B cell (primary cell): ENCODE data around the gene SPECC1L. TPM values are rescaled to one million over a fixed set of nuclear protein-coding genes. Genes with fewer than 3 reads are reported as not detected.

ENCODE experiments used
- ATAC-seq: fragments of 200-7000 bp; cut with Tn5 transposase; one replicate; pipeline ENCODE4 v1.10.0; 2021; ENCODE audit warnings: low read depth, mild to moderate bottlenecking, moderate number of reproducible peaks, moderate library complexity
- CTCF ChIA-PET: fragments of 350-600 bp; sonication (Branson Sonifier 250); formaldehyde crosslinking; loops from one replicate; lab custom pipeline; 2021; ENCODE audit warnings: antibody characterized with exemption, inconsistent platforms; lab: Charles Lee
- POLR2A ChIA-PET: fragments of 350-600 bp; sonication (Branson Sonifier 250); formaldehyde crosslinking; loops from one replicate; lab custom pipeline; 2021; ENCODE audit warnings: antibody characterized with exemption; lab: Charles Lee
- DNase-seq: peaks from one replicate; pipeline ENCODE4 v3.0.0; 2013
- H2AFZ ChIP-seq: 2 replicates; pipeline ENCODE4 v1.6.1; 2012; ENCODE audit warnings: mild to moderate bottlenecking, low read depth, low read length; ENCODE audit not compliant: insufficient read depth, poor library complexity, severe bottlenecking
- H3K27ac ChIP-seq, 2 donors: 1 replicate in 1 of 2; 2 replicates in 1 of 2; pipeline ENCODE4 v1.5.1; 2012 to 2013; ENCODE audit warnings: low read length in 2 of 2, mild to moderate bottlenecking in 2 of 2, moderate library complexity in 1 of 2
- H3K27me3 ChIP-seq, 4 experiments: fragments of 200-600 bp in 1 of 4; sonication (generic) in 1 of 4; replicated peaks in 1 of 4; 1 replicate in 2 of 4; 2 replicates in 2 of 4; pipeline versions ENCODE4 v1.6.1 to v1.7.0; 2013 to 2016; ENCODE audit warnings: low read length in 3 of 4, mild to moderate bottlenecking in 2 of 4, mixed read lengths in 1 of 4, moderate library complexity in 1 of 4; ENCODE audit not compliant: insufficient read depth in 4 of 4, control insufficient read depth in 3 of 4; ENCODE audit errors: control extremely low read depth in 1 of 4
- H3K36me3 ChIP-seq, 2 experiments: replicated peaks in 1 of 2; 1 replicate in 1 of 2; 2 replicates in 1 of 2; pipeline versions ENCODE4 v1.6.1 to v1.7.1; 2013; ENCODE audit warnings: low read length in 1 of 2; ENCODE audit not compliant: insufficient read depth in 2 of 2, control insufficient read depth in 1 of 2; ENCODE audit errors: control extremely low read depth in 1 of 2, extremely low read depth in 1 of 2
- H3K4me1 ChIP-seq, 2 donors: fragments of 200-600 bp in 1 of 2; sonication (generic) in 1 of 2; 1 replicate in 1 of 2; 2 replicates in 1 of 2; pipeline versions ENCODE4 v1.5.1 to v1.6.1; 2013 to 2017; ENCODE audit warnings: low read length in 2 of 2; ENCODE audit not compliant: control insufficient read depth in 2 of 2, insufficient read depth in 2 of 2
- H3K4me2 ChIP-seq: replicated peaks from 2 replicates; pipeline ENCODE3; 2012; ENCODE audit warnings: mild to moderate bottlenecking, low read depth, low read length; ENCODE audit not compliant: poor library complexity, severe bottlenecking
- H3K4me3 ChIP-seq, 5 experiments: fragments of 200-600 bp in 1 of 5; sonication (generic) in 1 of 5; 1 replicate in 3 of 5; 2 replicates in 2 of 5; pipeline versions ENCODE4 v1.5.1 to v1.7.0; 2011 to 2016; ENCODE audit warnings: low read length in 4 of 5, mild to moderate bottlenecking in 4 of 5, low read depth in 2 of 5, control low read depth in 1 of 5, moderate library complexity in 1 of 5; ENCODE audit not compliant: insufficient read depth in 1 of 5; ENCODE audit errors: control extremely low read depth in 1 of 5, extremely low read depth in 1 of 5
- H3K79me2 ChIP-seq: fragments of 200-600 bp; sonication (generic); one replicate; pipeline ENCODE4 v1.6.0; 2016; ENCODE audit warnings: low read length; ENCODE audit not compliant: control insufficient read depth, insufficient read depth
- H3K9ac ChIP-seq: fragments of 200-600 bp; sonication (generic); 2 replicates; pipeline ENCODE4 v1.6.1; 2017; ENCODE audit warnings: mild to moderate bottlenecking, low read length, moderate library complexity
- H3K9me3 ChIP-seq, 3 donors: one replicate each; pipeline versions ENCODE4 v1.6.1 to v1.7.1; 2013; ENCODE audit warnings: low read length in 2 of 3; ENCODE audit not compliant: control insufficient read depth in 2 of 3, insufficient read depth in 1 of 3; ENCODE audit errors: control extremely low read depth in 1 of 3
- H4K20me1 ChIP-seq: 2 replicates; pipeline ENCODE4 v1.6.0; 2012; ENCODE audit warnings: mild to moderate bottlenecking, low read length; ENCODE audit not compliant: insufficient read depth, control insufficient read depth, poor library complexity, severe bottlenecking
- H3K27ac Mint-ChIP-seq: one replicate; pipeline ENCODE4 v1.8.0; 2021; ENCODE audit warnings: mixed read lengths
- H3K27me3 Mint-ChIP-seq: one replicate; pipeline ENCODE4 v1.8.0; 2021; ENCODE audit warnings: mixed read lengths
- H3K4me1 Mint-ChIP-seq: one replicate; pipeline ENCODE4 v1.8.0; 2021; ENCODE audit warnings: mixed read lengths
- H3K4me3 Mint-ChIP-seq: one replicate; pipeline ENCODE4 v1.8.0; 2021; ENCODE audit warnings: mixed read lengths
- H3K9me3 Mint-ChIP-seq: one replicate; pipeline ENCODE4 v1.8.0; 2022; ENCODE audit warnings: mixed read lengths; ENCODE audit not compliant: insufficient read depth
- CTCF ChIP-seq: fragments of 200-600 bp; IDR thresholded peaks from one replicate; pipeline ENCODE4 v1.8.0; 2022; ENCODE audit warnings: antibody characterized with exemption, mild to moderate bottlenecking
- EZH2 ChIP-seq: IDR thresholded peaks from 2 replicates; pipeline ENCODE4 v1.6.1; 2012; ENCODE audit warnings: borderline replicate concordance, low read depth, mild to moderate bottlenecking, moderate library complexity, low read length; ENCODE audit not compliant: insufficient read depth, poor library complexity, severe bottlenecking
- WGBS: methylation state at CpG from one replicate; pipeline ENCODE4 v1.1.5; 2013; ENCODE audit warnings: missing lambda C conversion rate; ENCODE audit not compliant: insufficient coverage; 5-methylcytosine and 5-hydroxymethylcytosine counted together
- intact Hi-C: fragments of 100-400 bp; cut with micrococcal nuclease; formaldehyde crosslinking; loops from one replicate; pipeline ENCODE4 v1.10.0; 2022
- polyA plus RNA-seq: library from polyadenylated mRNA; depleted of rRNA; stranded (reverse); fragments of >200 nt; gene quantifications from 2 replicates; pipeline ENCODE4 v1.2.3, GENCODE V29; 2012
- total RNA-seq, 2 donors: library from RNA; stranded (reverse); fragments of 120-200 nt in 1 of 2; gene quantifications; 1 replicate in 1 of 2; 2 replicates in 1 of 2; pipeline versions ENCODE4 v1.2.3 to v1.2.4, GENCODE V29; 2013 to 2022

SPECC1L gene
- total and polyA plus RNA-seq, 2 donors (not counting 1 experiment from before 2014, with no cell fraction given) = 14.4 to 85.3 TPM

GRCh38 chr22:24367841-24368240, 97.2 kb downstream of the SPECC1L start:
- no peak overlapping the region for H3K4me3 ChIP-seq
- H3K36me3 ChIP-seq = peaks cover 2 to 69% of the 10 kb centered on the region in 2 experiments
- no peaks in the 10 kb centered on the region for H3K9me3 Mint-ChIP-seq
- no peaks in the 10 kb centered on the region for H3K4me1 ChIP-seq
- H3K27ac Mint-ChIP-seq = no peak overlapping the region
- ChIA-PET CTCF (interaction anchor here (0.9 kb wide), 1 partner anchor 118 kb away, joined by 5 read pairs; no protein-coding TSS in a partner anchor), POLR2A (no interaction called here)
- no peak overlapping the region for H2AFZ ChIP-seq
- H3K27me3 ChIP-seq = no peaks in the 10 kb centered on the region
- ATAC-seq (no peak), DNase-seq (no peak)
- H3K27ac ChIP-seq = no peak overlapping the region
- no peaks in the 10 kb centered on the region for H3K4me1 Mint-ChIP-seq
- H4K20me1 ChIP-seq = no peaks in the 10 kb centered on the region
- intact Hi-C loops = no loop called here
- WGBS = no CpG with 5 or more reads among the region's 3 CpGs
- no peaks in the 10 kb centered on the region for H3K27me3 Mint-ChIP-seq
- no peak overlapping the region for H3K4me2 ChIP-seq
- peaks cover 0 to 1% (median 0%) of the 10 kb centered on the region in 3 donors for H3K9me3 ChIP-seq
- H3K9ac ChIP-seq = no peak overlapping the region
- H3K79me2 ChIP-seq = no peaks in the 10 kb centered on the region
- TF ChIP-seq CTCF (no peak), EZH2 (no peak)
- no peak overlapping the region for H3K4me3 Mint-ChIP-seq

GRCh38 chr22:24370401-24370800, 99.8 kb downstream of the SPECC1L start:
- H3K4me2 ChIP-seq = no peak overlapping the region
- H3K36me3 ChIP-seq = peaks cover 5 to 53% of the 10 kb centered on the region in 2 experiments
- intact Hi-C loops = no loop called here
- Mint-ChIP-seq H3K4me1 (no peaks in the 10 kb centered on the region), H3K9me3 (no peaks in the 10 kb centered on the region), H3K4me3 (no peak overlapping the region), H3K27ac (no peak overlapping the region), H3K27me3 (no peaks in the 10 kb centered on the region)
- H3K27me3 ChIP-seq = no peaks in the 10 kb centered on the region
- no peaks in the 10 kb centered on the region for H3K4me1 ChIP-seq
- WGBS = no CpG with 5 or more reads among the region's 2 CpGs
- CTCF ChIA-PET = no interaction called here
- no peak overlapping the region for H3K4me3 ChIP-seq
- no peak for TF ChIP-seq CTCF
- no peak for TF ChIP-seq EZH2
- POLR2A ChIA-PET = no interaction called here
- H3K9me3 ChIP-seq = peaks cover 0 to 2% (median 0%) of the 10 kb centered on the region in 3 donors
- H3K9ac ChIP-seq = no peak overlapping the region
- ATAC-seq (no peak), DNase-seq (no peak)
- H3K27ac ChIP-seq = no peak overlapping the region
- H4K20me1 ChIP-seq = no peaks in the 10 kb centered on the region
- H3K79me2 ChIP-seq = no peaks in the 10 kb centered on the region
- H2AFZ ChIP-seq = no peak overlapping the region
